HG03064 (cell line): Measurements from ENCODE around the gene ZBTB46.

Experiments
- ATAC-seq: cut with Tn5 transposase; IDR thresholded peaks from one replicate; pipeline ENCODE4 v1.9.1; 2021; ENCODE audit warnings: low read depth; ENCODE audit not compliant: unreplicated experiment

Gene ZBTB46

GRCh38 chr20:63749597-63750508 lies 81.2 kb downstream of the ZBTB46 start:
- no peak for ATAC-seq

- ATAC-seq = no peak
Measured at GRCh38 chr20:63748934-63749270, 82.2 kb downstream of the ZBTB46 start.

GRCh38 chr20:63748070-63748933 lies 82.8 kb downstream of the ZBTB46 start:
- ATAC-seq = no peak

- no peak for ATAC-seq
Measured at GRCh38 chr20:63747622-63748069, 83.4 kb downstream of the ZBTB46 start.

- no peak for ATAC-seq
Measured at GRCh38 chr20:63746751-63747315, 84.2 kb downstream of the ZBTB46 start.

- ATAC-seq = no peak
Measured at GRCh38 chr20:63745961-63746731, 84.9 kb downstream of the ZBTB46 start.

- no peak for ATAC-seq
Measured at GRCh38 chr20:63745424-63745805, 85.6 kb downstream of the ZBTB46 start.

- ATAC-seq = no peak
Measured at GRCh38 chr20:63744574-63745423, 86.3 kb downstream of the ZBTB46 start.

- no peak for ATAC-seq
Measured at GRCh38 chr20:63744158-63744557, 86.9 kb downstream of the ZBTB46 start.

GRCh38 chr20:63743210-63743970 lies 87.7 kb downstream of the ZBTB46 start:
- ATAC-seq = no peak

- ATAC-seq = no peak
Measured at GRCh38 chr20:63742381-63743024, 88.6 kb downstream of the ZBTB46 start.

GRCh38 chr20:63741676-63742380 lies 89.2 kb downstream of the ZBTB46 start:
- no peak for ATAC-seq

GRCh38 chr20:63741354-63741675 lies 89.7 kb downstream of the ZBTB46 start:
- no peak for ATAC-seq

- ATAC-seq = no peak
Measured at GRCh38 chr20:63740627-63741353, 90.3 kb downstream of the ZBTB46 start.

- no peak for ATAC-seq
Measured at GRCh38 chr20:63740070-63740626, 90.9 kb downstream of the ZBTB46 start.

GRCh38 chr20:63739130-63740069 lies 91.7 kb downstream of the ZBTB46 start, which contains the start of gene SLC2A4RG:
SLC2A4RG (plus strand) TSS chr20:63739776; CDS start chr20:63739913, 137 bp downstream.
- no peak for ATAC-seq
